ENCODE results near the gene PPP1R3G. TPM values are rescaled to one million over a fixed set of nuclear protein-coding genes. Genes with fewer than 3 reads are reported as not detected.

Gene PPP1R3G
- total and polyA plus RNA-seq, 2 of the 13 experiments (the other 11 are each of a cell fraction or from before 2014, with no cell fraction given): 1.2 to 1.3 TPM

- TF ChIP-seq ZNF382 (CRISPR knock-in tag; IDR thresholded peaks at IDR 0.05; ENCODE audit: borderline replicate concordance): no peak
- no peak for TF ChIP-seq ZNF431 (CRISPR knock-in tag; IDR thresholded peaks at IDR 0.05; ENCODE audit: borderline replicate concordance, low read depth)
- no peak for TF ChIP-seq ZSCAN21 (CRISPR knock-in tag; IDR thresholded peaks at IDR 0.05; ENCODE audit: borderline replicate concordance)
- no peak for TF ChIP-seq CEBPG (CRISPR knock-in tag; IDR thresholded peaks at IDR 0.05)
- no peak for TF ChIP-seq ZBTB42 (CRISPR knock-in tag; IDR thresholded peaks at IDR 0.05)
- peak; percentile 82 for TF ChIP-seq ZMYM3 (CRISPR knock-in tag; IDR thresholded peaks at IDR 0.05)
- no peak for TF ChIP-seq KLF12 (CRISPR knock-in tag; IDR thresholded peaks at IDR 0.05; ENCODE audit: borderline replicate concordance)
- TF ChIP-seq BRCA1 (CRISPR knock-in tag; IDR thresholded peaks at IDR 0.05): no peak
- TF ChIP-seq ZNF256 (CRISPR knock-in tag; conservative IDR thresholded peaks at IDR 0.05): no peak
- TF ChIP-seq ZNF143 (CRISPR knock-in tag; IDR thresholded peaks at IDR 0.05): no peak
- TF ChIP-seq HOXA9 (CRISPR knock-in tag; IDR thresholded peaks at IDR 0.05; ENCODE audit: borderline replicate concordance): no peak
- no peak for TF ChIP-seq NR2F6 (IDR thresholded peaks at IDR 0.05)
- TF ChIP-seq NR2F6 (CRISPR knock-in tag; IDR thresholded peaks at IDR 0.05): no peak
- no peak for TF ChIP-seq FOXA3 (CRISPR knock-in tag; IDR thresholded peaks at IDR 0.05)
- TF ChIP-seq ATRX (CRISPR knock-in tag; IDR thresholded peaks at IDR 0.05; ENCODE audit: borderline replicate concordance): no peak
- TF ChIP-seq ZNF710 (CRISPR knock-in tag; IDR thresholded peaks at IDR 0.05; ENCODE audit: borderline replicate concordance): peak; percentile 27; the same call in 1 of the 2 replicates
- no peak for TF ChIP-seq SNAPC4 (CRISPR knock-in tag; IDR thresholded peaks at IDR 0.05)
- no peak for TF ChIP-seq ZFP36L2 (CRISPR knock-in tag; IDR thresholded peaks at IDR 0.05)
- TF ChIP-seq GABPB1 (CRISPR knock-in tag; IDR thresholded peaks at IDR 0.05): no peak
- TF ChIP-seq ZNF280B (CRISPR knock-in tag; IDR thresholded peaks at IDR 0.05; ENCODE audit: borderline replicate concordance): no peak; the same call in 1 of the 2 replicates
- no peak for TF ChIP-seq ZNF576 (CRISPR knock-in tag; IDR thresholded peaks at IDR 0.05)
- 0 out of 2 replicates have a peak, but pooled peaks have one; percentile 68 for TF ChIP-seq ZNF441 (CRISPR knock-in tag; IDR thresholded peaks at IDR 0.05; ENCODE audit: borderline replicate concordance)
These were observed 1.3 kb upstream of the PPP1R3G start (continued) for GRCh38 chr6:5083813-5084359.
